ENCODE results near the gene CAB39L.
A peak's percentile ranks its signal among the peaks of the same experiment; 100 is the strongest.

The CAB39L gene

GRCh38 chr13:49320975-49321374, 122.9 kb downstream of the CAB39L start:
- TF ChIP-seq, protein P1, sequence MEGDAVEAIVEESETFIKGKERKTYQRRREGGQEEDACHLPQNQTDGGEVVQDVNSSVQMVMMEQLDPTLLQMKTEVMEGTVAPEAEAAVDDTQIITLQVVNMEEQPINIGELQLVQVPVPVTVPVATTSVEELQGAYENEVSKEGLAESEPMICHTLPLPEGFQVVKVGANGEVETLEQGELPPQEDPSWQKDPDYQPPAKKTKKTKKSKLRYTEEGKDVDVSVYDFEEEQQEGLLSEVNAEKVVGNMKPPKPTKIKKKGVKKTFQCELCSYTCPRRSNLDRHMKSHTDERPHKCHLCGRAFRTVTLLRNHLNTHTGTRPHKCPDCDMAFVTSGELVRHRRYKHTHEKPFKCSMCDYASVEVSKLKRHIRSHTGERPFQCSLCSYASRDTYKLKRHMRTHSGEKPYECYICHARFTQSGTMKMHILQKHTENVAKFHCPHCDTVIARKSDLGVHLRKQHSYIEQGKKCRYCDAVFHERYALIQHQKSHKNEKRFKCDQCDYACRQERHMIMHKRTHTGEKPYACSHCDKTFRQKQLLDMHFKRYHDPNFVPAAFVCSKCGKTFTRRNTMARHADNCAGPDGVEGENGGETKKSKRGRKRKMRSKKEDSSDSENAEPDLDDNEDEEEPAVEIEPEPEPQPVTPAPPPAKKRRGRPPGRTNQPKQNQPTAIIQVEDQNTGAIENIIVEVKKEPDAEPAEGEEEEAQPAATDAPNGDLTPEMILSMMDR (IDR thresholded peaks at IDR 0.05; ENCODE audit: low read length, missing control alignments): no peak
- H3K4me3 ChIP-seq (replicated peaks; ENCODE audit: low read depth, low read length): no peak overlapping the region
- peak; percentile 30 for DNase-seq (ENCODE audit: low read depth)

GRCh38 chr13:49319951-49320350, 123.9 kb downstream of the CAB39L start:
- TF ChIP-seq, protein P1 (IDR thresholded peaks at IDR 0.05; ENCODE audit: low read length, missing control alignments): no peak

GRCh38 chr13:49319551-49319950, 124.3 kb downstream of the CAB39L start:
- TF ChIP-seq, protein P1 (IDR thresholded peaks at IDR 0.05; ENCODE audit: low read length, missing control alignments): no peak
- peak; percentile 46 for DNase-seq (ENCODE audit: low read depth)
- no peak overlapping the region for H3K4me3 ChIP-seq (replicated peaks; ENCODE audit: low read depth, low read length)

More at GRCh38 chr13:49319951-49320350, 123.9 kb downstream of the CAB39L start:
- DNase-seq (ENCODE audit: low read depth): no peak
- H3K4me3 ChIP-seq (replicated peaks; ENCODE audit: low read depth, low read length): no peak overlapping the region

DNA sequence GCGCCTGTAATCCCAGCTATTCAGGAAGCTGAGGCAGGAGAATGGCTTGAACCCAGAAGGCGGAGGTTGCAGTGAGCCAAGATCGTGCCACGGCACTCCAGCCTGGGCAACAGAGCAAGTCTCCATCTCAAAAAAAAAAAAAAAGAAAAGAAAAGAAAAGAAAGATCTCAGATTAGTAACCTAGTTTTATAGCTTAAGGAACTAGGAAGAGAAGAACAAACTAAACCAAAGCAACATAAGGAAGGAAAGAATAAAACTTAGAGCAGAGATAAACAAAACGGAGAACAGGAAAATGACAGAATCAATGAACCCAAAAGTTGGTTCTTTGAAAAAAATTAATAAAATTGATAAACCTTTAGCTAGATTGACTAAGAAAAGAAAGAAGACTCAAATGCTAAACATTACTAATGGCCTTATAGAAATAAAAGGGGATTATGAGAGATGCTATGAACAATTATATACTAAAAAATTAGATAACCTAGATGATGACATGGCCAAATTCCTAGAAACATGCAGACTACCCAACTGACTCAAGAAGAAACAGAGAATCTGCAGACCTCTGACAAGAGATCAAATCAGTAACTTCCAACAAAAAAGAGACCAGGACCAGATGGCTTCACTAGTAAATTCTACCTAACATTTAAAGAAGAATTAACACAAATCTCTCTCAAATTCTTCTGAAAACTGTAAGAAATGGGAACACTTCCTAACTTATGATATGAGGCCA, 127.9 kb downstream of the CAB39L start:
- H3K4me3 ChIP-seq (replicated peaks; ENCODE audit: low read depth, low read length): no peak overlapping the region
- no peak for DNase-seq (ENCODE audit: low read depth)
- TF ChIP-seq, protein P1 (IDR thresholded peaks at IDR 0.05; ENCODE audit: low read length, missing control alignments): no peak

GRCh38 chr13:49315036-49315565, 128.8 kb downstream of the CAB39L start:
- no peak overlapping the region for H3K4me3 ChIP-seq (replicated peaks; ENCODE audit: low read depth, low read length)

GRCh38 chr13:49314344-49314882, 129.5 kb downstream of the CAB39L start:
- TF ChIP-seq, protein P1 (IDR thresholded peaks at IDR 0.05; ENCODE audit: low read length, missing control alignments): no peak
- DNase-seq (ENCODE audit: low read depth): no peak
- H3K4me3 ChIP-seq (replicated peaks; ENCODE audit: low read depth, low read length): no peak overlapping the region

More at GRCh38 chr13:49315036-49315565, 128.8 kb downstream of the CAB39L start:
- TF ChIP-seq, protein P1 (IDR thresholded peaks at IDR 0.05; ENCODE audit: low read length, missing control alignments): no peak
- DNase-seq (ENCODE audit: low read depth): no peak

Measured in fibroblast of pulmonary artery (primary cell).